ENCODE data around the gene CHAF1A.

Gene CHAF1A

GRCh38 chr19:4385291-4386040 is 17.0 kb upstream of the CHAF1A start:
- no peak for DNase-seq

GRCh38 chr19:4386041-4386782 is 16.2 kb upstream of the CHAF1A start:
- DNase-seq, result no peak

GRCh38 chr19:4388337-4389063 is 13.9 kb upstream of the CHAF1A start:
- DNase-seq, result no peak

GRCh38 chr19:4389064-4389375 is 13.4 kb upstream of the CHAF1A start:
- DNase-seq, result no peak

GRCh38 chr19:4389511-4390016 is 12.9 kb upstream of the CHAF1A start:
- DNase-seq, result no peak

GRCh38 chr19:4390017-4390566 is 12.3 kb upstream of the CHAF1A start:
- DNase-seq, result no peak

GRCh38 chr19:4390567-4391305 is 11.7 kb upstream of the CHAF1A start:
- DNase-seq, result no peak

- no peak for DNase-seq
Measured at GRCh38 chr19:4391306-4391693, 11.1 kb upstream of the CHAF1A start.

GRCh38 chr19:4391701-4392483 is 10.5 kb upstream of the CHAF1A start:
- no peak for DNase-seq

- DNase-seq, result no peak
Measured at GRCh38 chr19:4393947-4394590, 8.4 kb upstream of the CHAF1A start.

GRCh38 chr19:4396949-4397783 is 5.3 kb upstream of the CHAF1A start:
- no peak for DNase-seq

GRCh38 chr19:4399812-4400134 is 2.7 kb upstream of the CHAF1A start:
- no peak for DNase-seq

- peak; percentile 70 for DNase-seq
Measured at GRCh38 chr19:4400135-4400936, 2.1 kb upstream of the CHAF1A start, which contains the start of gene SH3GL1. Gene SH3GL1, minus strand, starts transcription at chr19:4400547. Its CDS starts 179 bp downstream, at chr19:4400368.

- DNase-seq, result no peak
Measured at GRCh38 chr19:4401769-4402170, 670 bp upstream of the CHAF1A start.

- DNase-seq, result no peak
Measured at GRCh38 chr19:4403005-4403761, 743 bp downstream of the CHAF1A start.

GRCh38 chr19:4405977-4406376 is 3.5 kb downstream of the CHAF1A start:
- DNase-seq, result no peak

GRCh38 chr19:4406626-4407025 is 4.2 kb downstream of the CHAF1A start:
- DNase-seq, result no peak

GRCh38 chr19:4409123-4409933 is 6.9 kb downstream of the CHAF1A start:
- no peak for DNase-seq
